WTC11 (cell line): ENCODE measurements around the gene ZSCAN20. TPM values are rescaled to one million over a fixed set of nuclear protein-coding genes. Genes with fewer than 3 reads are reported as not detected.

Experiments
- ATAC-seq: fragments of 200-7000 bp; cut with Tn5 transposase; 2 replicates; pipeline ENCODE4 v1.10.0; 2021; ENCODE audit warnings: mild to moderate bottlenecking, moderate library complexity
- CTCF ChIA-PET: fragments of 300-600 bp; sonication (Branson Sonifier 250); formaldehyde crosslinking; loops from one replicate; lab custom pipeline; 2021; ENCODE audit warnings: antibody characterized with exemption; lab: Charles Lee
- POLR2A ChIA-PET: fragments of 350-600 bp; sonication (Branson Sonifier 250); formaldehyde crosslinking; loops from one replicate; lab custom pipeline; 2021; ENCODE audit warnings: antibody characterized with exemption; lab: Charles Lee
- DNase-seq: peaks from one replicate; pipeline ENCODE4 v3.0.0; 2021; ENCODE audit warnings: low spot score
- H3K27ac Mint-ChIP-seq: 2 replicates; pipeline ENCODE4 v1.8.0; 2021; ENCODE audit warnings: mixed read lengths
- H3K27me3 Mint-ChIP-seq: 2 replicates; pipeline ENCODE4 v1.8.0; 2021; ENCODE audit warnings: low read depth, mild to moderate bottlenecking, moderate library complexity, mixed read lengths
- H3K36me3 Mint-ChIP-seq: 2 replicates; pipeline ENCODE4 v1.8.0; 2021; ENCODE audit warnings: mixed read lengths
- H3K4me1 Mint-ChIP-seq: 2 replicates; pipeline ENCODE4 v1.8.0; 2022; ENCODE audit warnings: mixed read lengths
- H3K4me3 Mint-ChIP-seq: 2 replicates; pipeline ENCODE4 v1.8.0; 2021; ENCODE audit warnings: mild to moderate bottlenecking, moderate library complexity, mixed read lengths
- H3K9me3 Mint-ChIP-seq: 2 replicates; pipeline ENCODE4 v1.8.0; 2021; ENCODE audit warnings: mixed read lengths
- ATF6 ChIP-seq: sonication (generic); formaldehyde crosslinking; IDR thresholded peaks from 2 replicates; pipeline ENCODE4 v1.8.1; 2023; ENCODE audit warnings: mild to moderate bottlenecking, missing genetic modification reagents
- CBFB ChIP-seq: sonication (generic); formaldehyde crosslinking; IDR thresholded peaks from 2 replicates; pipeline ENCODE4 v1.8.1; 2022; ENCODE audit warnings: mild to moderate bottlenecking, low read depth, missing genetic modification reagents
- CREB1 ChIP-seq: sonication (generic); formaldehyde crosslinking; IDR thresholded peaks from 2 replicates; pipeline ENCODE4 v1.8.0; 2023; ENCODE audit warnings: mild to moderate bottlenecking, missing genetic modification reagents
- ELF4 ChIP-seq: sonication (generic); formaldehyde crosslinking; IDR thresholded peaks from 2 replicates; pipeline ENCODE4 v1.8.1; 2022; ENCODE audit warnings: low read depth, mild to moderate bottlenecking, moderate library complexity, missing genetic modification reagents
- EMX1 ChIP-seq: fragments of 250-450 bp; sonication (Bioruptor Pico); IDR thresholded peaks from 2 replicates; pipeline ENCODE4 v1.8.0; 2021; ENCODE audit warnings: mild to moderate bottlenecking
- ESRRA ChIP-seq: sonication (generic); formaldehyde crosslinking; IDR thresholded peaks from 2 replicates; pipeline ENCODE4 v1.8.1; 2022; ENCODE audit warnings: mild to moderate bottlenecking, missing genetic modification reagents, borderline replicate concordance
- FOXK1 ChIP-seq: sonication (generic); formaldehyde crosslinking; IDR thresholded peaks from 2 replicates; pipeline ENCODE4 v1.8.0; 2022; ENCODE audit warnings: mild to moderate bottlenecking, moderate library complexity, missing genetic modification reagents
- GRHL2 ChIP-seq: fragments of 250-450 bp; sonication (Bioruptor Pico); IDR thresholded peaks from 2 replicates; pipeline ENCODE4 v1.8.0; 2022; ENCODE audit warnings: mild to moderate bottlenecking, moderate library complexity; ENCODE audit not compliant: insufficient replicate concordance, severe bottlenecking
- NR1H2 ChIP-seq: sonication (generic); formaldehyde crosslinking; IDR thresholded peaks from 2 replicates; pipeline ENCODE4 v1.9.0; 2021; ENCODE audit warnings: mild to moderate bottlenecking, moderate library complexity, missing genetic modification reagents
- TEAD4 ChIP-seq: sonication (generic); formaldehyde crosslinking; IDR thresholded peaks from 2 replicates; pipeline ENCODE4 v1.8.0; 2022; ENCODE audit warnings: mild to moderate bottlenecking, missing genetic modification reagents
- ZBTB21 ChIP-seq: sonication (generic); formaldehyde crosslinking; IDR thresholded peaks from 2 replicates; pipeline ENCODE4 v1.8.1; 2023; ENCODE audit warnings: mild to moderate bottlenecking, missing genetic modification reagents, borderline replicate concordance
- ZNF317 ChIP-seq: sonication (generic); formaldehyde crosslinking; IDR thresholded peaks from 2 replicates; pipeline ENCODE4 v1.8.1; 2023; ENCODE audit warnings: low read depth, mild to moderate bottlenecking, moderate library complexity, missing genetic modification reagents, borderline replicate concordance
- ZNF423 ChIP-seq: fragments of 250-450 bp; sonication (Bioruptor Pico); IDR thresholded peaks from 2 replicates; pipeline ENCODE4 v2.1.2; 2022; ENCODE audit warnings: mild to moderate bottlenecking, moderate library complexity
- ZSCAN18 ChIP-seq: fragments of 250-450 bp; sonication (Bioruptor Pico); IDR thresholded peaks from 2 replicates; pipeline ENCODE4 v2.1.2; 2022; ENCODE audit warnings: mild to moderate bottlenecking, moderate library complexity
- total RNA-seq: library from RNA; stranded (reverse); gene quantifications from 3 replicates; pipeline ENCODE4 v1.2.3, GENCODE V29; 2021
- TF ChIP-seq, protein P1 (sequence below): sonication (generic); formaldehyde crosslinking; conservative IDR thresholded peaks from 2 replicates; pipeline ENCODE4 v1.8.1; 2023; ENCODE audit warnings: mild to moderate bottlenecking, low read depth, missing genetic modification reagents, moderate library complexity
- TF ChIP-seq, protein P2 (sequence below): fragments of 250-450 bp; sonication (Bioruptor Pico); IDR thresholded peaks from 2 replicates; pipeline ENCODE4 v1.9.0; 2021; ENCODE audit warnings: mild to moderate bottlenecking
- TF ChIP-seq, protein P3 (sequence below): sonication (generic); formaldehyde crosslinking; IDR thresholded peaks from 2 replicates; pipeline ENCODE4 v1.8.1; 2023; ENCODE audit warnings: mild to moderate bottlenecking, missing genetic modification reagents, moderate library complexity

Gene ZSCAN20
- total RNA-seq, 1 experiment from 2014 or later, result 3.7 TPM

DNA sequence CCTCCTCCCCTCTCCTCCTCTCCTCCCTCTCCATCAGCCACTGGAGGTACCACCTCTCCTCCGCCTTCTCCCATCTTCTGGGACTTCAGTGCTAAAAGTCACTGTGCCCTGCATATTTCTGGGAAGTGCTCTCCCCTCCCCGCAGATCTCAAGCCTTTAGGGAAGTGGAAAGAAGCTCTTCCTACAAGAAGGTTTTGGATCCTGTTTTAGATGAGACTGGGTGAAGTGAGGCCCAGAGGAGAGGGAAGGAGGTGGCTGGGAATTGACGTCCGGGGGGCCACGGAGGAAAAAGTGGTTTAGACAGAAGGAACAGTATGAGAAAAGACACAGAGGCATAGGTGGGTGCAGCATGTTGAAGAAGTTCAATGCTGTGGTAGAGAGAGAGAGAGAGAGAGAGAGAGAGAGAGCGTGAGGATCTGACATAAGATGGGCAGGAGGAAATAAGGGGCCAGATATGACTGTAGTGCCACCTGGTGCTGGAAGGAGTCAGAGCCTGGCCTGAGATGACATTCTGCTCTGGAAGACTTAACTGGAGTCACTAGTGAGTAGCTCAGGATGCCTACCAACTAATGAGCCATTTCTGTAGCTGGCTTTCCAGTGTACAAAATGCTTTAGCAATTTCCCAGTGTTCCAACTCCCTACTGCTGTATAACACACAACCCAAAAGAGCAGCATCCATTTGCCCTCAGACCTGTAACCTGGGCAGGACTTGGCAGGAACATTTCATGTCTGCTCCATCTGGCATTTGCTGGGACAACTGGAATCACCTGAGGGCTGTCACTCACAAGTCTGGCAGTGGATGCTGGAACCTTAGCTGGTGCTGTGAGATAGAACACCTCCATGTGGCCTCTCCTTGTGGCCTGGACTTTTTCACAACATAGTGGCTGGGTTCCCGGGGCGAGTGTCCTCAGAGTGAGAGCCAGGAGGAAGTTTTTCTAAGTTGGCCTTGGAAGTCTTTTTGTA, 16.6 kb upstream of the ZSCAN20 start:
- POLR2A ChIA-PET, result no interaction called here
- DNase-seq (peak; percentile 52), ATAC-seq (peak; percentile 93)
- Mint-ChIP-seq H3K4me1 (peaks cover 12% of the 10 kb centered on the region), H3K9me3 (peaks cover 3% of the 10 kb centered on the region; the same call in 1 of the 2 replicates), H3K4me3 (no peak overlapping the region), H3K27me3 (peaks cover 14% of the 10 kb centered on the region; the same call in 1 of the 2 replicates), H3K27ac (no peak overlapping the region), H3K36me3 (no peaks in the 10 kb centered on the region)
- no peak for TF ChIP-seq TEAD4 (CRISPR knock-in tag)
- TF ChIP-seq, protein P1, sequence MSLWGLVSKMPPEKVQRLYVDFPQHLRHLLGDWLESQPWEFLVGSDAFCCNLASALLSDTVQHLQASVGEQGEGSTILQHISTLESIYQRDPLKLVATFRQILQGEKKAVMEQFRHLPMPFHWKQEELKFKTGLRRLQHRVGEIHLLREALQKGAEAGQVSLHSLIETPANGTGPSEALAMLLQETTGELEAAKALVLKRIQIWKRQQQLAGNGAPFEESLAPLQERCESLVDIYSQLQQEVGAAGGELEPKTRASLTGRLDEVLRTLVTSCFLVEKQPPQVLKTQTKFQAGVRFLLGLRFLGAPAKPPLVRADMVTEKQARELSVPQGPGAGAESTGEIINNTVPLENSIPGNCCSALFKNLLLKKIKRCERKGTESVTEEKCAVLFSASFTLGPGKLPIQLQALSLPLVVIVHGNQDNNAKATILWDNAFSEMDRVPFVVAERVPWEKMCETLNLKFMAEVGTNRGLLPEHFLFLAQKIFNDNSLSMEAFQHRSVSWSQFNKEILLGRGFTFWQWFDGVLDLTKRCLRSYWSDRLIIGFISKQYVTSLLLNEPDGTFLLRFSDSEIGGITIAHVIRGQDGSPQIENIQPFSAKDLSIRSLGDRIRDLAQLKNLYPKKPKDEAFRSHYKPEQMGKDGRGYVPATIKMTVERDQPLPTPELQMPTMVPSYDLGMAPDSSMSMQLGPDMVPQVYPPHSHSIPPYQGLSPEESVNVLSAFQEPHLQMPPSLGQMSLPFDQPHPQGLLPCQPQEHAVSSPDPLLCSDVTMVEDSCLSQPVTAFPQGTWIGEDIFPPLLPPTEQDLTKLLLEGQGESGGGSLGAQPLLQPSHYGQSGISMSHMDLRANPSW (CRISPR knock-in tag), result no peak
- no peak for TF ChIP-seq ATF6
- no peak for TF ChIP-seq CBFB
- no peak for TF ChIP-seq FOXK1
- TF ChIP-seq, protein P2, sequence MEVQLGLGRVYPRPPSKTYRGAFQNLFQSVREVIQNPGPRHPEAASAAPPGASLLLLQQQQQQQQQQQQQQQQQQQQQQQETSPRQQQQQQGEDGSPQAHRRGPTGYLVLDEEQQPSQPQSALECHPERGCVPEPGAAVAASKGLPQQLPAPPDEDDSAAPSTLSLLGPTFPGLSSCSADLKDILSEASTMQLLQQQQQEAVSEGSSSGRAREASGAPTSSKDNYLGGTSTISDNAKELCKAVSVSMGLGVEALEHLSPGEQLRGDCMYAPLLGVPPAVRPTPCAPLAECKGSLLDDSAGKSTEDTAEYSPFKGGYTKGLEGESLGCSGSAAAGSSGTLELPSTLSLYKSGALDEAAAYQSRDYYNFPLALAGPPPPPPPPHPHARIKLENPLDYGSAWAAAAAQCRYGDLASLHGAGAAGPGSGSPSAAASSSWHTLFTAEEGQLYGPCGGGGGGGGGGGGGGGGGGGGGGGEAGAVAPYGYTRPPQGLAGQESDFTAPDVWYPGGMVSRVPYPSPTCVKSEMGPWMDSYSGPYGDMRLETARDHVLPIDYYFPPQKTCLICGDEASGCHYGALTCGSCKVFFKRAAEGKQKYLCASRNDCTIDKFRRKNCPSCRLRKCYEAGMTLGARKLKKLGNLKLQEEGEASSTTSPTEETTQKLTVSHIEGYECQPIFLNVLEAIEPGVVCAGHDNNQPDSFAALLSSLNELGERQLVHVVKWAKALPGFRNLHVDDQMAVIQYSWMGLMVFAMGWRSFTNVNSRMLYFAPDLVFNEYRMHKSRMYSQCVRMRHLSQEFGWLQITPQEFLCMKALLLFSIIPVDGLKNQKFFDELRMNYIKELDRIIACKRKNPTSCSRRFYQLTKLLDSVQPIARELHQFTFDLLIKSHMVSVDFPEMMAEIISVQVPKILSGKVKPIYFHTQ, result no peak
- no peak for TF ChIP-seq ZSCAN18 (CRISPR knock-in tag)
- TF ChIP-seq ZNF317 (CRISPR knock-in tag), result no peak
- TF ChIP-seq ZNF423 (CRISPR knock-in tag), result no peak
- no peak for TF ChIP-seq ELF4
- no peak for TF ChIP-seq ESRRA
- TF ChIP-seq, protein P3, sequence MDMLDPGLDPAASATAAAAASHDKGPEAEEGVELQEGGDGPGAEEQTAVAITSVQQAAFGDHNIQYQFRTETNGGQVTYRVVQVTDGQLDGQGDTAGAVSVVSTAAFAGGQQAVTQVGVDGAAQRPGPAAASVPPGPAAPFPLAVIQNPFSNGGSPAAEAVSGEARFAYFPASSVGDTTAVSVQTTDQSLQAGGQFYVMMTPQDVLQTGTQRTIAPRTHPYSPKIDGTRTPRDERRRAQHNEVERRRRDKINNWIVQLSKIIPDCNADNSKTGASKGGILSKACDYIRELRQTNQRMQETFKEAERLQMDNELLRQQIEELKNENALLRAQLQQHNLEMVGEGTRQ (CRISPR knock-in tag), result no peak
- TF ChIP-seq ZBTB21, result no peak
- no peak for TF ChIP-seq CREB1 (CRISPR knock-in tag)
- no peak for TF ChIP-seq EMX1
- TF ChIP-seq NR1H2 (CRISPR knock-in tag), result no peak
- no peak for TF ChIP-seq GRHL2 (CRISPR knock-in tag)
- CTCF ChIA-PET, result interaction anchor here (0.5 to 3.4 kb wide), 36 partner anchors 11 to 449 kb away, joined by 3 to 42 read pairs (median 4); partner anchors contain the start of genes PHC2 and ZSCAN20
